HG03060 (cell line): ENCODE results near the gene WASHC2A.
"Not testable (repeated sequence)": the region's sequence is repeated elsewhere in the genome, so short reads cannot be mapped to it uniquely, and the experiment has no call there.

Experiments
- ATAC-seq: cut with Tn5 transposase; IDR thresholded peaks from one replicate; pipeline ENCODE4 v1.9.1; 2021; ENCODE audit warnings: low read depth, moderate number of reproducible peaks; ENCODE audit not compliant: unreplicated experiment

WASHC2A gene

GRCh38 chr10:50132322-50132721 lies 64.6 kb downstream of the WASHC2A start:
- ATAC-seq = not testable (repeated sequence)

- ATAC-seq = not testable (repeated sequence)
Measured at GRCh38 chr10:50132841-50133240, 65.1 kb downstream of the WASHC2A start.

GRCh38 chr10:50143512-50144174 lies 75.9 kb downstream of the WASHC2A start:
- ATAC-seq = not testable (repeated sequence)

GRCh38 chr10:50145575-50145974 lies 77.8 kb downstream of the WASHC2A start:
- not testable (repeated sequence) for ATAC-seq

GRCh38 chr10:50152792-50153272 lies 85.1 kb downstream of the WASHC2A start:
- ATAC-seq = no peak

GRCh38 chr10:50157868-50158267 lies 90.1 kb downstream of the WASHC2A start:
- not testable (repeated sequence) for ATAC-seq

- ATAC-seq = not testable (repeated sequence)
Measured at GRCh38 chr10:50159856-50160255, 92.1 kb downstream of the WASHC2A start.

GRCh38 chr10:50165038-50165437 lies 97.3 kb downstream of the WASHC2A start:
- ATAC-seq = not testable (repeated sequence)

- ATAC-seq = not testable (repeated sequence)
Measured at GRCh38 chr10:50167833-50168232, 100.1 kb downstream of the WASHC2A start.

GRCh38 chr10:50169506-50169905 lies 101.8 kb downstream of the WASHC2A start:
- ATAC-seq = not testable (repeated sequence)

- ATAC-seq = not testable (repeated sequence)
Measured at GRCh38 chr10:50174788-50175525, 107.2 kb downstream of the WASHC2A start.
